Measurements from ENCODE around the gene FAM117B.

FAM117B gene

GRCh38 chr2:202628646-202629198, 6.0 kb upstream of the FAM117B start:
- DNase-seq (ENCODE audit: low read depth in 1 of 2, low spot score in 1 of 2) = no peak
- H3K4me3 ChIP-seq (replicated peaks; ENCODE audit: insufficient read depth, low read length) = no peak overlapping the region
- H3K27ac ChIP-seq (replicated peaks) = no peak overlapping the region
- no peaks in the 10 kb centered on the region for H3K27me3 ChIP-seq (ENCODE audit: insufficient read depth, poor library complexity, severe bottlenecking)
- TF ChIP-seq GABPA (IDR thresholded peaks at IDR 0.05; ENCODE audit: low read depth) (no peak), POLR2AphosphoS5 (IDR thresholded peaks at IDR 0.05; ENCODE audit: low read depth) (no peak), REST (IDR thresholded peaks at IDR 0.05; ENCODE audit: insufficient replicate concordance, low read depth) (no peak), SPI1 (IDR thresholded peaks at IDR 0.05; ENCODE audit: borderline replicate concordance, low read depth) (no peak), CTCF (IDR thresholded peaks at IDR 0.05; ENCODE audit: insufficient read depth, low read length) (no peak)

GRCh38 chr2:202632682-202633290, 2.0 kb upstream of the FAM117B start:
- no peaks in the 10 kb centered on the region for H3K27me3 ChIP-seq (ENCODE audit: insufficient read depth, poor library complexity, severe bottlenecking)
- no peak for TF ChIP-seq CTCF (IDR thresholded peaks at IDR 0.05; ENCODE audit: insufficient read depth, low read length)
- no peak for TF ChIP-seq REST (IDR thresholded peaks at IDR 0.05; ENCODE audit: insufficient replicate concordance, low read depth)
- TF ChIP-seq POLR2AphosphoS5 (IDR thresholded peaks at IDR 0.05; ENCODE audit: low read depth) = no peak
- no peak for TF ChIP-seq SPI1 (IDR thresholded peaks at IDR 0.05; ENCODE audit: borderline replicate concordance, low read depth)
- no peak for TF ChIP-seq GABPA (IDR thresholded peaks at IDR 0.05; ENCODE audit: low read depth)
- H3K4me3 ChIP-seq (replicated peaks; ENCODE audit: insufficient read depth, low read length) = no peak overlapping the region
- DNase-seq (ENCODE audit: low read depth in 1 of 2, low spot score in 1 of 2) = no peak
- no peak overlapping the region for H3K27ac ChIP-seq (replicated peaks)

- Histone ChIP-seq H3K27ac (replicated peaks) (no peak overlapping the region), H3K27me3 (ENCODE audit: insufficient read depth, poor library complexity, severe bottlenecking) (no peaks in the 10 kb centered on the region), H3K4me3 (replicated peaks; ENCODE audit: insufficient read depth, low read length) (no peak overlapping the region)
- TF ChIP-seq REST (IDR thresholded peaks at IDR 0.05; ENCODE audit: insufficient replicate concordance, low read depth) (no peak), SPI1 (IDR thresholded peaks at IDR 0.05; ENCODE audit: borderline replicate concordance, low read depth) (no peak), POLR2AphosphoS5 (IDR thresholded peaks at IDR 0.05; ENCODE audit: low read depth) (no peak), GABPA (IDR thresholded peaks at IDR 0.05; ENCODE audit: low read depth) (no peak)
- DNase-seq (ENCODE audit: low read depth in 1 of 2, low spot score in 1 of 2) = no peak
These were observed 1.3 kb upstream of the FAM117B start for GRCh38 chr2:202633470-202633869.
